Measurements from ENCODE around the gene NCOR1. TPM values are rescaled to one million over a fixed set of nuclear protein-coding genes. Genes with fewer than 3 reads are reported as not detected.

Gene NCOR1
- total and polyA plus RNA-seq, 2 of the 13 experiments (the other 11 are each of a cell fraction or from before 2014, with no cell fraction given) = 57.0 to 71.7 TPM

GRCh38 chr17:16181581-16181980 is 33.8 kb downstream of the NCOR1 start:
- Histone ChIP-seq H3K9me3 (ENCODE audit: low read length) (no peaks in the 10 kb centered on the region), H3K9ac (ENCODE audit: insufficient read depth, low read depth, low read length) (no peak overlapping the region), H3K4me3 (replicated peaks in 1 of 3; ENCODE audit: insufficient read depth in 1 of 3, low read depth in 2 of 3, low read length in 3 of 3) (no peak overlapping the region), H3K27me3 (ENCODE audit: control insufficient read depth in 1 of 2, insufficient read depth in 2 of 2, low read length in 2 of 2) (no peaks in the 10 kb centered on the region; a peak in 1 of 5 replicates), H3K4me2 (ENCODE audit: low read depth, low read length) (no peak overlapping the region), H4K20me1 (ENCODE audit: insufficient read depth, low read length) (no peaks in the 10 kb centered on the region; the same call in 1 of the 2 replicates), H3K79me2 (ENCODE audit: insufficient read depth, low read length) (peaks cover 69% of the 10 kb centered on the region), H3K36me3 (replicated peaks in 1 of 2; ENCODE audit: control insufficient read depth in 1 of 2, insufficient read depth in 2 of 2, low read length in 2 of 2) (peaks cover 9 to 37% of the 10 kb centered on the region in 2 experiments), H3K27ac (ENCODE audit: extremely low read length, insufficient read depth, low read length) (no peak overlapping the region), H3K4me1 (ENCODE audit: insufficient read depth, low read length) (no peaks in the 10 kb centered on the region), H2AFZ (ENCODE audit: low read length) (no peak overlapping the region)
- ChIA-PET CTCF (ENCODE audit: low intra/inter-chr PET ratio, low total read pairs) (no interaction called here), POLR2A (no interaction called here)
- WGBS (ENCODE audit: low lambda C conversion rate) = 92% methylated on average over 1 of the region's 1 CpG
- no peak for TF ChIP-seq KDM3A (CRISPR knock-in tag; IDR thresholded peaks at IDR 0.05; ENCODE audit: low read depth)
- no peak for TF ChIP-seq ARNT2 (CRISPR knock-in tag; IDR thresholded peaks at IDR 0.05; ENCODE audit: low read depth)
- TF ChIP-seq ATF2 (CRISPR knock-in tag; IDR thresholded peaks at IDR 0.05) = no peak
- BruUV-seq (replicated peaks) = no TSS peak
- ATAC-seq (no peak), DNase-seq (ENCODE audit: low spot score) (no peak), FAIRE-seq (no peak)
- intact Hi-C loops (cut with micrococcal nuclease; ENCODE audit: unreplicated experiment) = no loop called here
- in situ Hi-C loops (cut with HindIII; ENCODE audit: extremely low pct_ligation_motif_present, low pct_unique_long_range_greater_than_20kb) = no loop called here

- Histone ChIP-seq H3K4me1 (ENCODE audit: insufficient read depth, low read length) (no peaks in the 10 kb centered on the region), H3K9me3 (ENCODE audit: low read length) (no peaks in the 10 kb centered on the region), H3K27ac (ENCODE audit: extremely low read length, insufficient read depth, low read length) (no peak overlapping the region), H3K4me3 (replicated peaks in 1 of 3; ENCODE audit: insufficient read depth in 1 of 3, low read depth in 2 of 3, low read length in 3 of 3) (no peak overlapping the region), H3K79me2 (ENCODE audit: insufficient read depth, low read length) (peaks cover 72% of the 10 kb centered on the region), H4K20me1 (ENCODE audit: insufficient read depth, low read length) (peaks cover 3% of the 10 kb centered on the region; the same call in 1 of the 2 replicates), H3K4me2 (ENCODE audit: low read depth, low read length) (no peak overlapping the region), H2AFZ (ENCODE audit: low read length) (no peak overlapping the region), H3K27me3 (ENCODE audit: control insufficient read depth in 1 of 2, insufficient read depth in 2 of 2, low read length in 2 of 2) (no peaks in the 10 kb centered on the region; a peak in 1 of 5 replicates), H3K9ac (ENCODE audit: insufficient read depth, low read depth, low read length) (no peak overlapping the region), H3K36me3 (replicated peaks in 1 of 2; ENCODE audit: control insufficient read depth in 1 of 2, insufficient read depth in 2 of 2, low read length in 2 of 2) (peaks cover 0 to 12% of the 10 kb centered on the region in 2 experiments; a peak in 4 of 5 replicates)
- 95% methylated on average over 5 of the region's 5 CpGs for WGBS (ENCODE audit: low lambda C conversion rate)
- no TSS peak for BruUV-seq (replicated peaks)
- intact Hi-C loops (cut with micrococcal nuclease; ENCODE audit: unreplicated experiment) = no loop called here
- in situ Hi-C loops (cut with HindIII; ENCODE audit: extremely low pct_ligation_motif_present, low pct_unique_long_range_greater_than_20kb) = no loop called here
- TF ChIP-seq ETV5 (CRISPR knock-in tag; IDR thresholded peaks at IDR 0.05; ENCODE audit: borderline replicate concordance) = no peak
- no peak for TF ChIP-seq NR2C2 (CRISPR knock-in tag; IDR thresholded peaks at IDR 0.05; ENCODE audit: borderline replicate concordance)
- TF ChIP-seq ZNF724P (CRISPR knock-in tag; IDR thresholded peaks at IDR 0.05; ENCODE audit: borderline replicate concordance) = no peak
- TF ChIP-seq, protein P1, sequence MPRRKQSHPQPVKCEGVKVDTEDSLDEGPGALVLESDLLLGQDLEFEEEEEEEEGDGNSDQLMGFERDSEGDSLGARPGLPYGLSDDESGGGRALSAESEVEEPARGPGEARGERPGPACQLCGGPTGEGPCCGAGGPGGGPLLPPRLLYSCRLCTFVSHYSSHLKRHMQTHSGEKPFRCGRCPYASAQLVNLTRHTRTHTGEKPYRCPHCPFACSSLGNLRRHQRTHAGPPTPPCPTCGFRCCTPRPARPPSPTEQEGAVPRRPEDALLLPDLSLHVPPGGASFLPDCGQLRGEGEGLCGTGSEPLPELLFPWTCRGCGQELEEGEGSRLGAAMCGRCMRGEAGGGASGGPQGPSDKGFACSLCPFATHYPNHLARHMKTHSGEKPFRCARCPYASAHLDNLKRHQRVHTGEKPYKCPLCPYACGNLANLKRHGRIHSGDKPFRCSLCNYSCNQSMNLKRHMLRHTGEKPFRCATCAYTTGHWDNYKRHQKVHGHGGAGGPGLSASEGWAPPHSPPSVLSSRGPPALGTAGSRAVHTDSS (CRISPR knock-in tag; conservative IDR thresholded peaks at IDR 0.05) = no peak
- TF ChIP-seq MBNL3 (CRISPR knock-in tag; conservative IDR thresholded peaks at IDR 0.05) = no peak
- no peak for TF ChIP-seq ZFP62 (CRISPR knock-in tag; IDR thresholded peaks at IDR 0.05)
- ATAC-seq (no peak), DNase-seq (ENCODE audit: low spot score) (no peak), FAIRE-seq (no peak)
- ChIA-PET POLR2A (no interaction called here), CTCF (ENCODE audit: low intra/inter-chr PET ratio, low total read pairs) (no interaction called here)
Observed at GRCh38 chr17:16178836-16179235, 36.5 kb downstream of the NCOR1 start.
